Subcutaneous abdominal adipose tissue (tissue), 5 donors: Measurements from ENCODE around the gene TRMT6.

Experiments used
- H3K27ac ChIP-seq: one replicate; pipeline ENCODE4 v1.7.0; 2013; ENCODE audit warnings: low read depth, mild to moderate bottlenecking, inconsistent platforms, low read length, moderate library complexity
- H3K27me3 ChIP-seq, 5 donors: one replicate each; pipeline ENCODE4 v1.7.0; 2013; ENCODE audit warnings: low read length in 5 of 5, inconsistent platforms in 1 of 5; ENCODE audit not compliant: control insufficient read depth in 5 of 5, insufficient read depth in 4 of 5
- H3K36me3 ChIP-seq, 5 donors: one replicate each; pipeline ENCODE4 v1.7.0; 2013; ENCODE audit warnings: low read length in 5 of 5; ENCODE audit not compliant: control insufficient read depth in 5 of 5, insufficient read depth in 5 of 5
- H3K4me1 ChIP-seq, 5 donors: one replicate each; pipeline ENCODE4 v1.7.0; 2013; ENCODE audit warnings: low read length in 5 of 5, mild to moderate bottlenecking in 3 of 5, moderate library complexity in 1 of 5; ENCODE audit not compliant: control insufficient read depth in 5 of 5, insufficient read depth in 5 of 5
- H3K4me3 ChIP-seq, 5 donors: one replicate each; pipeline ENCODE4 v1.7.0; 2013; ENCODE audit warnings: low read length in 5 of 5, low read depth in 1 of 5
- H3K9ac ChIP-seq, 5 donors: one replicate each; pipeline ENCODE4 v1.7.0; 2013; ENCODE audit warnings: low read length in 5 of 5, mild to moderate bottlenecking in 4 of 5, moderate library complexity in 3 of 5
- H3K9me3 ChIP-seq, 5 donors: one replicate each; pipeline ENCODE4 v1.7.0; 2013; ENCODE audit warnings: low read length in 5 of 5; ENCODE audit not compliant: control insufficient read depth in 5 of 5
- donor health status: healthy.
- donor health status: healthy.
- donor health status: healthy.
- donor health status: healthy.
- donor health status: healthy.

TRMT6 gene

GRCh38 chr20:5977975-5978374 is 27.6 kb upstream of the TRMT6 start:
- no peaks in the 10 kb centered on the region for H3K27me3 ChIP-seq
- H3K4me3 ChIP-seq, result no peak overlapping the region
- peaks cover 17 to 46% (median 20%) of the 10 kb centered on the region in 5 donors for H3K36me3 ChIP-seq
- H3K4me1 ChIP-seq, result no peaks in the 10 kb centered on the region
- no peak overlapping the region for H3K27ac ChIP-seq
- H3K9ac ChIP-seq, result no peak overlapping the region
- no peaks in the 10 kb centered on the region for H3K9me3 ChIP-seq

- Histone ChIP-seq H3K4me3 (no peak overlapping the region), H3K9ac (no peak overlapping the region), H3K9me3 (no peaks in the 10 kb centered on the region), H3K4me1 (no peaks in the 10 kb centered on the region), H3K27me3 (no peaks in the 10 kb centered on the region), H3K36me3 (peaks cover 14 to 49% (median 21%) of the 10 kb centered on the region in 5 donors), H3K27ac (no peak overlapping the region)
These were observed 26.9 kb upstream of the TRMT6 start for GRCh38 chr20:5977223-5977622.

GRCh38 chr20:5975778-5976177 is 25.4 kb upstream of the TRMT6 start:
- Histone ChIP-seq H3K36me3 (peaks cover 12 to 49% (median 21%) of the 10 kb centered on the region in 5 donors), H3K4me3 (no peak overlapping the region), H3K9me3 (no peaks in the 10 kb centered on the region), H3K27me3 (no peaks in the 10 kb centered on the region), H3K4me1 (no peaks in the 10 kb centered on the region), H3K27ac (no peak overlapping the region), H3K9ac (no peak overlapping the region)

GRCh38 chr20:5974531-5974930 is 24.2 kb upstream of the TRMT6 start:
- Histone ChIP-seq H3K27me3 (no peaks in the 10 kb centered on the region), H3K4me1 (no peaks in the 10 kb centered on the region), H3K27ac (no peak overlapping the region), H3K9ac (no peak overlapping the region), H3K36me3 (peaks cover 12 to 48% (median 18%) of the 10 kb centered on the region in 5 donors), H3K9me3 (no peaks in the 10 kb centered on the region), H3K4me3 (no peak overlapping the region)

GRCh38 chr20:5973971-5974370 is 23.6 kb upstream of the TRMT6 start:
- H3K4me3 ChIP-seq, result no peak overlapping the region
- no peaks in the 10 kb centered on the region for H3K4me1 ChIP-seq
- H3K27me3 ChIP-seq, result no peaks in the 10 kb centered on the region
- H3K27ac ChIP-seq, result no peak overlapping the region
- no peak overlapping the region for H3K9ac ChIP-seq
- no peaks in the 10 kb centered on the region for H3K9me3 ChIP-seq
- H3K36me3 ChIP-seq, result peaks cover 9 to 43% (median 17%) of the 10 kb centered on the region in 5 donors

- Histone ChIP-seq H3K9ac (no peak overlapping the region), H3K27ac (no peak overlapping the region), H3K36me3 (peaks cover 11 to 35% (median 14%) of the 10 kb centered on the region in 5 donors), H3K4me1 (no peaks in the 10 kb centered on the region), H3K4me3 (no peak overlapping the region), H3K27me3 (no peaks in the 10 kb centered on the region), H3K9me3 (no peaks in the 10 kb centered on the region)
These were observed 22.8 kb upstream of the TRMT6 start for GRCh38 chr20:5973172-5973571.

GRCh38 chr20:5971203-5971602 is 20.9 kb upstream of the TRMT6 start:
- Histone ChIP-seq H3K4me1 (no peaks in the 10 kb centered on the region), H3K9ac (no peak overlapping the region), H3K4me3 (no peak overlapping the region), H3K27me3 (no peaks in the 10 kb centered on the region), H3K27ac (no peak overlapping the region), H3K36me3 (peaks cover 5 to 34% (median 14%) of the 10 kb centered on the region in 5 donors), H3K9me3 (no peaks in the 10 kb centered on the region)

GRCh38 chr20:5970381-5970780 is 20.0 kb upstream of the TRMT6 start:
- Histone ChIP-seq H3K4me3 (no peak overlapping the region), H3K4me1 (no peaks in the 10 kb centered on the region), H3K27me3 (no peaks in the 10 kb centered on the region), H3K27ac (no peak overlapping the region), H3K9me3 (no peaks in the 10 kb centered on the region), H3K9ac (no peak overlapping the region), H3K36me3 (peaks cover 7 to 34% (median 16%) of the 10 kb centered on the region in 5 donors)

GRCh38 chr20:5969940-5970339 is 19.6 kb upstream of the TRMT6 start:
- Histone ChIP-seq H3K36me3 (peaks cover 8 to 32% (median 17%) of the 10 kb centered on the region in 5 donors), H3K4me3 (no peak overlapping the region), H3K27ac (no peak overlapping the region), H3K27me3 (no peaks in the 10 kb centered on the region), H3K9me3 (no peaks in the 10 kb centered on the region), H3K9ac (no peak overlapping the region), H3K4me1 (no peaks in the 10 kb centered on the region)

- H3K36me3 ChIP-seq, result peaks cover 8 to 34% (median 17%) of the 10 kb centered on the region in 5 donors
- no peak overlapping the region for H3K4me3 ChIP-seq
- no peaks in the 10 kb centered on the region for H3K9me3 ChIP-seq
- H3K27me3 ChIP-seq, result no peaks in the 10 kb centered on the region
- H3K27ac ChIP-seq, result no peak overlapping the region
- H3K9ac ChIP-seq, result no peak overlapping the region
- no peaks in the 10 kb centered on the region for H3K4me1 ChIP-seq
These were observed 19.1 kb upstream of the TRMT6 start for GRCh38 chr20:5969348-5969935.
